Measurements from ENCODE around the gene LMO4. TPM values are rescaled to one million over a fixed set of nuclear protein-coding genes. Genes with fewer than 3 reads are reported as not detected.

Gene LMO4
- total RNA-seq, 1 experiment from 2014 or later = 88.9 TPM

- Mint-ChIP-seq H3K9me3 (peaks cover 25% of the 10 kb centered on the region), H3K27me3 (ENCODE audit: low read depth) (no peaks in the 10 kb centered on the region), H3K27ac (no peak overlapping the region), H3K36me3 (peaks cover 18% of the 10 kb centered on the region), H3K4me3 (no peak overlapping the region), H3K4me1 (peaks cover 6% of the 10 kb centered on the region)
- no peak for ATAC-seq
- TF ChIP-seq ERG (CRISPR knock-in tag; IDR thresholded peaks at IDR 0.05) (no peak), ATF3 (CRISPR knock-in tag; conservative IDR thresholded peaks at IDR 0.05) (no peak), ARID4B (CRISPR knock-in tag; IDR thresholded peaks at IDR 0.05; ENCODE audit: borderline replicate concordance) (no peak), FOXJ3 (CRISPR knock-in tag; IDR thresholded peaks at IDR 0.05; ENCODE audit: borderline replicate concordance) (no peak), HMGA2 (CRISPR knock-in tag; IDR thresholded peaks at IDR 0.05) (no peak), NFYB (CRISPR knock-in tag; conservative IDR thresholded peaks at IDR 0.05; ENCODE audit: low read depth) (no peak)
- TF ChIP-seq, protein P1, sequence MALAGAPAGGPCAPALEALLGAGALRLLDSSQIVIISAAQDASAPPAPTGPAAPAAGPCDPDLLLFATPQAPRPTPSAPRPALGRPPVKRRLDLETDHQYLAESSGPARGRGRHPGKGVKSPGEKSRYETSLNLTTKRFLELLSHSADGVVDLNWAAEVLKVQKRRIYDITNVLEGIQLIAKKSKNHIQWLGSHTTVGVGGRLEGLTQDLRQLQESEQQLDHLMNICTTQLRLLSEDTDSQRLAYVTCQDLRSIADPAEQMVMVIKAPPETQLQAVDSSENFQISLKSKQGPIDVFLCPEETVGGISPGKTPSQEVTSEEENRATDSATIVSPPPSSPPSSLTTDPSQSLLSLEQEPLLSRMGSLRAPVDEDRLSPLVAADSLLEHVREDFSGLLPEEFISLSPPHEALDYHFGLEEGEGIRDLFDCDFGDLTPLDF (CRISPR knock-in tag; IDR thresholded peaks at IDR 0.05) = no peak
- CTCF ChIA-PET = no interaction called here
- POLR2A ChIA-PET = interaction anchor here (0.7 kb wide), 1 partner anchor 231 kb away, joined by 6 read pairs; no protein-coding TSS in a partner anchor
- DNase-seq (ENCODE audit: low spot score) = no peak
Measured at GRCh38 chr1:87362063-87362833, 33.6 kb downstream of the LMO4 start.

DNA sequence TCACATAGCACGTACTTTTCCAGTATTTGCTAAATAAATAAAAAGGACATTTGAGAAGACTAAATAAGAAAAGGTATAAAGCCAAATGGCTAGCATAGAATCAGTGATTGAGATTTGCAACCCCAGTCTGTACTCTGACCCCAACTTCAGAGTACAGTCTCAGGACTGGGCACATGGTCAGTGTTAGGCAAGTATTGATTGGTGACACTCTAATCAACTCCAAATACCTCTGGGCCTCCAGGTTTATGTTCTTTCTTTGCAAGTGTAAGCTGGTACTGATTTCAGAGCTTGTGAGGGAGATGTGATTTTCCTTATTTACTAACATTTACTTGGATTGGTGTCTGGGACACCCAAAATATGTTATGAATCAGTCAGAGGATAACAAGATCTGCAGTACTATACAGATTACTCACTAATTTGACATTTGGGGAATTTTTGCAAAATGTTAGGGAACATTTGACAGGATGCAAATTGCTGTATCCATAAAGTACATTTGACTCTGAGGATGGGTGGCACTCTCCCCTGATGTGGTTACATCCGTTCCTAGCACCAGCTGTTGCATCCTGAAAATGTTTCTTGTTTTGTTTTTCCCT is 34.2 kb downstream of the LMO4 start:
- H3K27ac Mint-ChIP-seq = no peak overlapping the region
- peaks cover 25% of the 10 kb centered on the region for H3K9me3 Mint-ChIP-seq
- no peaks in the 10 kb centered on the region for H3K27me3 Mint-ChIP-seq (ENCODE audit: low read depth)
- ChIA-PET CTCF (no interaction called here), POLR2A (interaction anchor here (0.7 kb wide), 1 partner anchor 232 kb away, joined by 6 read pairs; no protein-coding TSS in a partner anchor)
- no peak for ATAC-seq
- H3K4me3 Mint-ChIP-seq = no peak overlapping the region
- peaks cover 18% of the 10 kb centered on the region for H3K36me3 Mint-ChIP-seq
- no peak for DNase-seq (ENCODE audit: low spot score)
- peaks cover 6% of the 10 kb centered on the region for H3K4me1 Mint-ChIP-seq
- TF ChIP-seq JAZF1 (CRISPR knock-in tag; IDR thresholded peaks at IDR 0.05) (no peak), SP1 (CRISPR knock-in tag; conservative IDR thresholded peaks at IDR 0.05) (no peak), SOX15 (CRISPR knock-in tag; IDR thresholded peaks at IDR 0.05) (no peak), GRHL2 (CRISPR knock-in tag; IDR thresholded peaks at IDR 0.05; ENCODE audit: insufficient replicate concordance, severe bottlenecking) (no peak), CBFB (CRISPR knock-in tag; IDR thresholded peaks at IDR 0.05; ENCODE audit: low read depth) (no peak), ZNF671 (CRISPR knock-in tag; IDR thresholded peaks at IDR 0.05) (no peak), EMX1 (CRISPR knock-in tag; IDR thresholded peaks at IDR 0.05) (no peak), ZNF396 (CRISPR knock-in tag; IDR thresholded peaks at IDR 0.05; ENCODE audit: borderline replicate concordance) (no peak), E2F4 (CRISPR knock-in tag; IDR thresholded peaks at IDR 0.05; ENCODE audit: borderline replicate concordance, low read depth) (no peak)
- TF ChIP-seq, protein P2, sequence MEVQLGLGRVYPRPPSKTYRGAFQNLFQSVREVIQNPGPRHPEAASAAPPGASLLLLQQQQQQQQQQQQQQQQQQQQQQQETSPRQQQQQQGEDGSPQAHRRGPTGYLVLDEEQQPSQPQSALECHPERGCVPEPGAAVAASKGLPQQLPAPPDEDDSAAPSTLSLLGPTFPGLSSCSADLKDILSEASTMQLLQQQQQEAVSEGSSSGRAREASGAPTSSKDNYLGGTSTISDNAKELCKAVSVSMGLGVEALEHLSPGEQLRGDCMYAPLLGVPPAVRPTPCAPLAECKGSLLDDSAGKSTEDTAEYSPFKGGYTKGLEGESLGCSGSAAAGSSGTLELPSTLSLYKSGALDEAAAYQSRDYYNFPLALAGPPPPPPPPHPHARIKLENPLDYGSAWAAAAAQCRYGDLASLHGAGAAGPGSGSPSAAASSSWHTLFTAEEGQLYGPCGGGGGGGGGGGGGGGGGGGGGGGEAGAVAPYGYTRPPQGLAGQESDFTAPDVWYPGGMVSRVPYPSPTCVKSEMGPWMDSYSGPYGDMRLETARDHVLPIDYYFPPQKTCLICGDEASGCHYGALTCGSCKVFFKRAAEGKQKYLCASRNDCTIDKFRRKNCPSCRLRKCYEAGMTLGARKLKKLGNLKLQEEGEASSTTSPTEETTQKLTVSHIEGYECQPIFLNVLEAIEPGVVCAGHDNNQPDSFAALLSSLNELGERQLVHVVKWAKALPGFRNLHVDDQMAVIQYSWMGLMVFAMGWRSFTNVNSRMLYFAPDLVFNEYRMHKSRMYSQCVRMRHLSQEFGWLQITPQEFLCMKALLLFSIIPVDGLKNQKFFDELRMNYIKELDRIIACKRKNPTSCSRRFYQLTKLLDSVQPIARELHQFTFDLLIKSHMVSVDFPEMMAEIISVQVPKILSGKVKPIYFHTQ (CRISPR knock-in tag; IDR thresholded peaks at IDR 0.05) = no peak
- TF ChIP-seq, protein P3, sequence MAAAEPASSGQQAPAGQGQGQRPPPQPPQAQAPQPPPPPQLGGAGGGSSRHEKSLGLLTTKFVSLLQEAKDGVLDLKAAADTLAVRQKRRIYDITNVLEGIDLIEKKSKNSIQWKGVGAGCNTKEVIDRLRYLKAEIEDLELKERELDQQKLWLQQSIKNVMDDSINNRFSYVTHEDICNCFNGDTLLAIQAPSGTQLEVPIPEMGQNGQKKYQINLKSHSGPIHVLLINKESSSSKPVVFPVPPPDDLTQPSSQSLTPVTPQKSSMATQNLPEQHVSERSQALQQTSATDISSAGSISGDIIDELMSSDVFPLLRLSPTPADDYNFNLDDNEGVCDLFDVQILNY (CRISPR knock-in tag; IDR thresholded peaks at IDR 0.05) = no peak

Data from WTC11 (cell line).